Karpas-422 (cell line): Measurements from ENCODE around the gene SULT1B1. TPM values are rescaled to one million over a fixed set of nuclear protein-coding genes. Genes with fewer than 3 reads are reported as not detected.

Experiments
- total RNA-seq: library from RNA; depleted of rRNA; stranded (reverse); fragments of >200 nt; shearing (Covaris generic); gene quantifications from 2 replicates; pipeline ENCODE4 v1.2.3, GENCODE V29; 2014; ENCODE audit warnings: low replicate concordance; rRNA removed

Gene SULT1B1
- total RNA-seq, 1 experiment from 2014 or later, result not detected

Other genes with a start within 250 kb of the SULT1B1 start
- gene UGT2A2, start 121.0 kb downstream of the SULT1B1 start, total RNA-seq, result not detected in 2 replicates
- not detected in 2 replicates for gene UGT2A1, start 107.4 kb downstream of the SULT1B1 start, total RNA-seq
- gene SULT1E1, start 99.5 kb upstream of the SULT1B1 start, total RNA-seq, result not detected in 2 replicates
- not detected in 2 replicates for gene CSN1S1, start 170.4 kb upstream of the SULT1B1 start, total RNA-seq
- not detected in 2 replicates for gene CSN2, start 205.1 kb upstream of the SULT1B1 start, total RNA-seq
- gene STATH, start 235.3 kb upstream of the SULT1B1 start, total RNA-seq, result not detected in 2 replicates